GDM1 (cell line): ENCODE measurements around the gene POLD2.

Experiments used
- DNase-seq: peaks from one replicate; lab custom pipeline; 2025; lab: John Stamatoyannopoulos, UW

POLD2 gene

DNA sequence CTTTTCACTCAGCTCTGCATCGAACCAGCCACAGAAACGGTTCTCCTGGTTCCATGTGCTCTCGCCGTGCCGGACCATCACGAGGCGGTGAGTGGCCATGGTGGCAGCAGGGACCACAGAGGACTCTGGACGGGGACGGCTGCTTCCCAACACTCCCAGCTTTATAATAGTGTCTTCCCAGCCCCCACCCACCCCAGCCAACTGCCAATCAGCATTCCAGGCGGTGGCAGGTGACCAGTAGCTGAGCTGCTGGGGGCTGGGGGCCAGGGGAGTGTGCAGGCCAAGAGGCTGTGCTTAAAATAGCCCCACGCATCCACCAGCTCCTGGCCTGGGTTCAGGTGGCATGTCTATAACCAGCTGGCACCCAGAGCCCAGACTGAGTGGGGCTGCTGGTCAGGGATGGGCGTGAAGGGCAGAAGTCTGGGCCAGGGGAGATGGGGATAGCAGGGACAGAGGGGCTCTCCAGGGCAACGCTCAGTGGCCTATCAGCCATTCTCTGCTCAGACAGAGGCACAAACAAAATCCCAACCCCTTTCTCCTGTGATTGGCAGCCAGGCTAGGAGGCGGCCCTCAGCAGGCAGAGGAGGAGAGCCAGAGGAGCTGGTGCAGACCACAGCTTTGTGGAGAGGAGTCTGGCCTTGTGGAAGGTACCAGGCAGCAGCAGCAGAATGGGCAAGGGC lies 57.8 kb downstream of the POLD2 start, which contains the start of gene PGAM2:
TSS of gene PGAM2 (minus strand) at position 137 of the 680 bp plus-strand sequence. CDS start at position 99, 38 bp downstream.
- DNase-seq = no peak

DNA sequence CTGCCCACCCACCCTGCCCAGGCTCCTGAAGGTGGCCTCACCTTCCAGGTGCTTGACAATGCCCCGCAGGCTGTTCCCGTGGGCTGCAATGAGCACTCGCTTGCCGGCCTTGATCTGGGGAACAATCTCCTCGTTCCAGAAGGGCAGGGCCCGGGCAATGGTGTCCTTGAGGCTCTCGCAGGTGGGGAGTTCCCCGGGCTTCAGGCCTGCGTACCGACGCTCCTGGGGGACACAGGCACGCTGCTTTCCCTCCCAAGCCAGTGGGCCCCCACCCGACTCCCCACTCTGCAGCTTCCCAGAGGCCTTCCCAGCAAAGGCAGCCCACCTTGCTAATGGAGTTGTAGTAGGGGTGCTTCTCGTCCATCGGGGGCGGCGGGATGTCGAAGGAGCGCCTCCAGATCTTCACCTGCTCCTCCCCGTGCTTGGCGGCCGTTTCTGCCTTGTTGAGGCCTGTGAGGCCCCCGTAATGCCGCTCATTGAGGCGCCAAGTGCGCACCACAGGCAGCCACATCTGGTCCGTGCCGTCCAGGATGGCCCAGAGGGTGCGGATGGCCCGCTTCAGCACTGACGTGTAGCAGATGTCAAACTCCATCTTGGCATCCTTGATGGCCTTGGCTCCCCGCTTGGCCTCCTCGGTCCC lies 58.4 kb downstream of the POLD2 start:
- no peak for DNase-seq
